DMS 273 (cell line): ENCODE data around the gene MSN.

ENCODE experiments used
- DNase-seq: peaks from one replicate; lab custom pipeline; 2025; ENCODE audit not compliant: unreplicated experiment; lab: John Stamatoyannopoulos, UW

Gene MSN

DNA sequence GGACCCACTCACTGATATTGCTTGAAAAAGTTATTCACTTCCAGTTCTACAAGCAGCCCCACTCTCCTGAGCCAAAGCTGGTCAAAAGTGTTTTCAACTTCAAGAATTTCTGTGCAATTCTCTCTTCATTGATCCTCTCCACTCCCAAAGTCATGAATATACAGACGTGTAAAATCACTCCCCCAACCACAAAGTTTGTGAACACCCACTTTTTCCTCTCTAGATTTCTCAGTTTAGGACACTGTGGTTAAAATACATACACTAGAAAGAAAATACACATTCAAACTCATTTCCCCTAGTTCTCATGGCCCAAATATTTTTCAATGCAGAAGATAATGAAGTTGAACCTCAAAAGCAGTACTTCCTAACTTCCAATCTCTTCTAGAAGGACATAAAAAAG is 116.3 kb downstream of the MSN start:
- no peak for DNase-seq
